Measurements from ENCODE around the gene FIBCD1.

FIBCD1 gene

GRCh38 chr9:130860458-130861316 is 78.4 kb downstream of the FIBCD1 start:
- no peak for DNase-seq (ENCODE audit: low read depth in 2 of 2)

- DNase-seq (ENCODE audit: low read depth in 2 of 2), result no peak
Observed at GRCh38 chr9:130858739-130859705, 80.0 kb downstream of the FIBCD1 start.

GRCh38 chr9:130857864-130858738 is 80.9 kb downstream of the FIBCD1 start:
- DNase-seq (ENCODE audit: low read depth in 2 of 2), result no peak

GRCh38 chr9:130856474-130856873 is 82.6 kb downstream of the FIBCD1 start:
- no peak for DNase-seq (ENCODE audit: low read depth in 2 of 2)

GRCh38 chr9:130854835-130855234 is 84.2 kb downstream of the FIBCD1 start:
- DNase-seq (ENCODE audit: low read depth in 2 of 2), result no peak

- DNase-seq (ENCODE audit: low read depth in 2 of 2), result no peak
Observed at GRCh38 chr9:130854092-130854491, 85.0 kb downstream of the FIBCD1 start.

- DNase-seq (ENCODE audit: low read depth in 2 of 2), result no peak
Observed at GRCh38 chr9:130852801-130853200, 86.2 kb downstream of the FIBCD1 start.
